HG03460 (cell line): ENCODE data around the gene NPLOC4.

ENCODE experiments used
- ATAC-seq: cut with Tn5 transposase; IDR thresholded peaks from one replicate; pipeline ENCODE4 v1.9.1; 2021; ENCODE audit not compliant: unreplicated experiment

The NPLOC4 gene

DNA sequence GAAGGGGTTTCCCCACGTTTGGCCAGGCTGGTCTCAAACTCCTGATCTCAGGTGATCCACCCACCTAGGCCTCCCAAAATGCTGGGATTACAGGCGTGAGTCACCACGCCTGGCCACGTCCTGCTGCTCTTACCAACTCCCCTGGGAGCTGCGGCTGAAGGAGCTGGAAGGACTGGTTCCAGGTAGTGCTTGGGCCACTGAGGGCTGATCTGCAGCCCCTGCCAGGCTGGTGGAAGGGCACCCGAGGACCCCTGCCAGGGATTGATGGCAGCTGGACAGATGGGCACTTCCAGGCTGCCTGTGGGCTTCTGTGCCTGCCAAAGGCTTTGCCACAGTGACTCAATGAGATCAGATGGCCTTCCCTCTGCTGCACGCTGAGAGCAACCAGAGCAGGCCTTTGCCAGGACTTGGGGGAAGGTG lies 27.1 kb upstream of the NPLOC4 start:
- ATAC-seq: no peak

DNA sequence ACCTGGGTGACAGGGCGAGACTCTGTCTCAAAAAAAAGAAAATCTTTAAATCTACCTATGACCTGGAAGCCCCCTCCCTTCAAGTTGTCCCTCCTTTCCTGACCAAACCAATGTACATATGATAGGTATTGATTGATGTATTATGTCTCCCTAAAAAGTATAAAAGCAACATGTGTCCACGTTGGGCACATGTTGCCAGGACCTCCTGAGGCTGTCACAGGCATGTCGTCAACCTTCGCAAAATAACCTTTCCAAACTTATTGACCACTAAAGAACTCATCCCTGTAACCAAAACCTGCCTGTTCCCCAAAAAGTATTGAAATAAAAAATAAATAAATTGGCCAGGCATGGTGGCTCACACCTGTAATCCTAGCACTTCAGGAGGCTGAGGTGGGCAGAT lies 25.1 kb upstream of the NPLOC4 start:
- no peak for ATAC-seq

DNA sequence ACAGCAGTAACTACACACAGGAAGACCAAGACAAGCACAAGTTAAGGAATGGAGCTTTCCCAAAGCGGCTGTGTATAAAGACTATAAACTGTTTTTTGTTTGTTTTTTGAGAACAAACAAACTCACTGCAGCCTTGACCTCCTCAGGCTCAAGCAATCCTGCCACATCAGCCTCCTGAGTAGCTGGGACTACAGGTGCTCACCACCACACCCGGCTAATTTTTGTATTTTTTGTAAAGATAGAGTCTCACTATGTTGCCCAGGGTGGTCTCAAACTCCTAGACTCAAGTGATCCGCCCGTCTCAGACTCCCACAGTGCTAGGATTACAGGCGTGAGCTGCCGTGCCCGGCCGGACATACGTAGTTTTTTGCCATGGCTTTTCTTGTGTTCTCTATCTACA lies 23.5 kb upstream of the NPLOC4 start:
- no peak for ATAC-seq

DNA sequence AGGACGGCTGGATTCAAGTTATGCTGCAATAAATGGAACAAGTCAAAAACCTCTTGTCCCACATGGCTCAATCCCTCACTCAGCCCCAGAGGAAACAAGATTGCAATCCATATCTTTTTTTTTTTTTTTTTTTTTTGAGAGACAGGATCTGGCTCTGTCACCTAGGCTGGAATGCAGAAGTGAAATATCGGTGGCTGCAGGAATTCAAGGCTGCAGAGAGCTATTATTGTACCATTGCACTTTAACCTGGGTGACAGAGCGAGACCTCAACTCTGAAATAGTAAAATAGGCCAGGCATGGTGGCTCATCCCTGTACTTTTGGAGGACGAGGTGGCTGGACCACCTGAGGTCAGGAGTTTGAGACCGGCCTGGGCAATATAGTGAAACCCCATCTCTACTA lies 22.1 kb upstream of the NPLOC4 start:
- no peak for ATAC-seq

DNA sequence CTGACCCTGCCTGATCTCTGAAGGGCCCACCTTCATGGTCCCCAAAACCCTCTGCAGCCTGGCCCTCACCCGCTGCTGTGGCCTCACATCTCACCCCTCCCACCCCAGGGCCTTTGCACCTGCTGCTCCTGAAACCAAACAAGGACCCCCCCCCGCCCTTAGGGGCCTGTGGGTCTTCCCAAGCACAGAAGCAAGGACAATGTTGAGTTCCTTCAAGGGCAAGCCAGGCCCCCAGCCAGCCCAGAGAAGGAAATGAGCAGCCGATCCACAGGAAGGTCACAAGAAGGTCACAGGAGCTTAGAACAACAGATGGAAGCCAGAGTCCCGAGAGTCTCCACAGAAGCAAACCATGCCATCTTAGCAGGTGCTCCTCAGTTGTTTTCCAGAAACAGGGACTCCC lies 19.9 kb upstream of the NPLOC4 start:
- no peak for ATAC-seq

DNA sequence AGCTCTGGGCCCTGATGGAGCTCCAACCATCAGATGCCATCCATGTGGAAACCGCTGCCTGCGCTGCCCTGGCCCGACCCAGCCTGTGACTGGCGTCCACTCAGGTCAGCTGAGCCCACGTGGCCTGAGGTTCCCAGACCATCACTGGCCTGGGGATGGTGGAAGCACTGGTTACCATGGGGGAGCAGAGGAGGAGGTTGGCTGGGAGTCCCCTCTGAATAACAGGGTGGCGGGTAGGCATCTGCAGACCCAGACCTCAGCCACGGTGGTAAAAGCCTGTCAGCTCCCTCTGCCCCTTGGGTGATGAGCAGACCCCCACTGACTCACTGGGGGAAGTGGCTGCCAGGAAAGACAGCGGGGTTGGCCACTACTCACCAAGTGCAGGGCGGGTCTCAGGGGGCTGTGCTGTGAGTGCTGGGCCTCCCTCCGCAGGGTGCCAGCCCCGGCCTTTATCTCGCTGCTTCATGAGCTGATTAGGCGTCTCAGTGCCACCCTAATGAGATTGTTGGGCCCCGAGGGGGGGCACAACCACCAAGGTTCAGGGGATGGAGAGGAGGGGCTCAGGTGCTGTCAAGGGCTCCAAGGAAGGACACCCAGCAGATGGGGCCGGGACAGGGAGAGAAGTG lies 19.3 kb upstream of the NPLOC4 start, which contains the start of gene PDE6G:
TSS of gene PDE6G (minus strand) at position 425 of the 626 bp plus-strand sequence. CDS start 3,237 bp downstream, outside the sequence.
- no peak for ATAC-seq

DNA sequence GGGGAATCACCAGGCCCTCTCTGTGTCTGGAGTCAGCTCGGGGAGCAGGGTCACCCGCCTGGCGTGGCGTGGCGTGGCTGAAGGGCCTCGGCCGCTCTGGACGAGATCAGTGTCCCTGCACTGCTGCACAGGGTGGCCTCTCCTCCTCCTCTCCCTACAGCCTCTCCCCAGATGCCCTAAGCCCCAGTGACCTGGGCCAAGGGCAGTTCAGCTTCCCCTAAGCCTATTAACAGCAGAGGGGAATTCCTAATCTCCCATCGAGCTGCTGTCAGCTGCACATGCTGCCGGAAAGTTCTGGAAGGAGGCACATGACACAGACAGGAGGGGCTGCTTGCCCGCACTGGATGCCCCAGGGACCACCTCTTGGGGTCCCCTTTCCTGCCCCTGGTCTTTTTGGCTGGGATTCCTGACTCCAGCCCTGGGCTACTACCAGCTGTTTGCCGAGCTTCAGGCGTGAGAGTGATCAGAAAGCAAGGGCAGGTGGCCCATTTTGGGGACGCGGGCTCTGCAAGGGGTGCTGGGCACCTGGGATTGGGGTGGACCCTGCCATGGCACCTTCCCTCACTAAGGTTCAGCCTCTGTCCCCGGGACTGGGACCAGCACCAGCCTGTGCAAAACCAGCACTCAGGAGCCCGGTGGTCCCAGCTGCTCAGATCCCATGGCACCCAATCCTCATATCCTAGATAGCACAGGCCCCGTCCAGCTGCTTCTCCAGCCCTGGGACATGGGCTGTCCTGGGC lies 18.6 kb upstream of the NPLOC4 start:
- no peak for ATAC-seq

DNA sequence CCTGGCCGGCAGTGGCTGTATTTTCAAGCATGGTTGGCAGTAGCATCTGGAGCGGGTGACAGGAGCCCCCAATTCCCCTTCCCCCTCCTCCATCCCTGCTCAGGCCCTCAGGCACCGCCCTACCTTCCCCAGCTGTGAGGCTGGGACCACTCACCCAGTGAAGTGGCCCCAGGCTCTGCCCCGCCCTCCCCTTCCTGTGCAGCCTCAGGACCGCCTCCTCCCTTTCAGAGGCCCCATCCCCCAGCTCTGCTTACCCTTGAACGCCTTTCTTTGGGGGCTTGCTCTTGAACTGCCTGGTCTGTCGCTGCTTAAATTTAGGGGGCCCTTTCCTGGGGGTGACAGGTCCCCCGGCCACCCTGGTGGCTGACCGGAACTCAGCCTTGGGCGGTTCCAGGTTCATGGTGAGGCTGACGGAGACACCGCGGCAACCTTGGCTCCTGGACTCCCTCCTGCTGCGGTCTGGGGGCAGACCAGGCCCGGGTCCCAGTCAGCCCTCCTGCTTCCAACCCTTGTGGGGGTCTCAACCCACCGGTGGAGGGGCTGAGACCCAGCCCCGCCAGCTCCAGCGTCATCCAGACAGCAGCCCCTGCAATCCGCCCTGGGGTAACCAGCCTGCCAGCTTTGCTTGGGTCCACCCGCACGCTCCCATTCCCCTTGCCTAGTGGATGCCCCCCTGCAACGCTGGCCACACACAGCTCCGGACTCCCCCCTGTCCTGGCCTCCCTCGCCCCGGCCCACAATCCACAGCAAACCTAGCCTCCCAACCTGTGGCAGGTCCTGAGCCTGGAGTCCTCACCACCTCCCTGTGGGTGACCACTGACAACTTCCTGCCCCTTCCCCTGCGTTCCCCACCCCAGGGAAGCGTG lies 16.2 kb upstream of the NPLOC4 start:
- ATAC-seq: no peak

DNA sequence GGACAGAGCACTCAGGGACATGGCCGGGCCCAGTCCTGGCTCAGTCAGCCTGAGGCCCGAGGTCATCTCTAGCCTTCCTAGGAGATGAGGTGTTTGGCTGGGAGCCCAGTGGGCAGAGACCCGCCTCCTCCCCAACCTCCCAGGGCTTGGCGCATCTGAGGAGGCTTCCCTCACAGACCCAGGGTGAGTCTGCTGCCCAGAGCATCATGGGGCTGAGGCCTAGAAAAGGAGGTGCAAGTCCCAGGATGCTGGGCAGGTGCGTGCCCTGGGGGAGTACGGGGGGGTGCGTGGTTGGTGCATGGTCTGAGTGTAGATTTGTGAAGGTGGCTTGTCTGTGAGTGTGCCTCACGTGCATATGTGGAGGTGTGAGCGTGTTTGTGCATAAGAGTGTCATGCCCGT lies 14.8 kb upstream of the NPLOC4 start:
- ATAC-seq: no peak

DNA sequence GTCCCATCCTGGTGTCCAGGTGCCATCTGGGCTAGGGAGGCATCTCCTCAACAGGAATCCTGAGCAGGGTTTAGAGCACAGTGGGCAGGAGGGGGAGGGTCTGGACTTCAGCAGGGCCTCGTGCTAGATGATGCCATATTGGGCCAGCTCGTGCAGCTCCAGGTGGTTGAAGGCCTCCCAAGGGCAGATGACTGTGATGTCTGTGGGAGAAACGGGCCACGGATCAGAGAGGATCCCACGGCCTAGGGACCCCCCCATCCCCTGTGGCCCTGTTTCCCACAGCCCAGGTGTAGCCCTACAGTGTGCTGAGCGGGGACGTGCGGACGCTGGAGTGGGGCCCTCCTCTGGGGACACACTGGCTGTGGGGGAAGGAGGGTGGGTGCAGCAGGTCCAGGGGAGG lies 14.0 kb upstream of the NPLOC4 start:
- no peak for ATAC-seq

DNA sequence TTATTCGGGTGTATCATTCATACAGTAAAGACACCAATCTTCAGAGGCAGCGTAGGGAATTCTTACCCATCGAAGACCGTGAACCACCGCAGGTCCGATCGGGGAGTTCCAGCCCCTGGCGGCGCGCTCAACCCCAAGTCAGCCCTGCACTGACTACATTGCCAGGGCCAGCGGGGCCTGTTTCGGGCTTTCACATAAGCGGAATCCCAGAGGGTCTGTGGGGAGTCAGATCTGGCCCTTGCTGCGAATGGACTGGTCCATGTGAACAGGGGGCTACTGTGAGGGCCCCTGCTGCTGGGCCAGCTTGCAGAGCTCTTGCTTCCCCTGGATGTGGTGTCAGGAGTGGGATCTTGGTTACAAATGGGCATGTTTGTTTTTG lies 11.8 kb upstream of the NPLOC4 start:
- no peak for ATAC-seq

DNA sequence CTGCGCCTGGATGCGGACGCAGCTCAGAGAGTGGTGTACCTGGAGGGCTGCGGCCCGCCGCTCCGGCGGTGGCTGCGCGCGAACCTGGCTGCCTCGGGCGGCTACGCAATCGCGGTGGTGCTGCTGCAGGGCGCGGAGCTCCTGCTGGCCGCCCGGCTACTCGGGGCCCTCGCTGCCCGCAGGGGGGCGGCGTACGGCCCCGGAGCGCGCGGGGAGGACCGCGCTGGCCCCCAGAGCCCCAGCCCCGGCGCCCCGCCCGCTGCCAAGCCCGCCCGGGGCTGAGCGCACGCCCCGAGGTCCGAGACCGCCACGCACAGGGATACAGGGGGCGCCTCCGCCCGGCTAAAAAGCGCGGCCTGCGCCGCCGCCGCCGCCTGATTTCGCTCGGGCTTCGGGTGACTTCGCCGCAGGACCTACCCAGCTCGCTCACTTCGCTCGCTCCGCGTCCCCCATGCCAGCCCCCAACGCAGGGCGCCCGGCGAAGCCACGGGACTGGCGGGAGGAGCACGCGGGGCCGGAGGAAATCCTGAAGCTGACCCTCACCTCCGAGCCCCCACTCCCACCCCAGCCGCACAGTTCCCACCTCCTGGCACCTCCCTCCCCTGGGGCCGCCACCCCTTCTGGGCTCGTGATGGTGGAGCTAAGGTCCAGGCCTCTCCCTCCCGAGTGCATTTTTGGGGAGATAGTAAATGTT lies 11.2 kb upstream of the NPLOC4 start:
- ATAC-seq: no peak

DNA sequence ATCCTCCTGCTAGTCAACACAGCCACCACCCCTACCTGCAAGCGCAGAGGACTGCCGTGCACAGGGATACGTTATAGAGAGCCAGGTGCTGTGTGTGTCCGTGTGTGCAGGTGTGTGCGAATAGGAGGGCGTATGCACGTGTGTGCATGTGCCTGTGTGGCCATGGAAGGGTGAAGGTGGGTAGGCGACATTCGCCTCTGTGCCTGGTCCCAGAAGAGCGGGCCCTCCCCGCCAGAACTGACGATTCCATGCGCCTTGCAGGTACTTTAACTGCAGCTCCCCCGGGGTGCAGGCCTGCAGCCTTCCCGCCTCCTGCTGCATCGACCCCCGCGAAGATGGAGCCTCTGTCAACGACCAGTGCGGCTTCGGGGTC lies 10.7 kb upstream of the NPLOC4 start:
- no peak for ATAC-seq

DNA sequence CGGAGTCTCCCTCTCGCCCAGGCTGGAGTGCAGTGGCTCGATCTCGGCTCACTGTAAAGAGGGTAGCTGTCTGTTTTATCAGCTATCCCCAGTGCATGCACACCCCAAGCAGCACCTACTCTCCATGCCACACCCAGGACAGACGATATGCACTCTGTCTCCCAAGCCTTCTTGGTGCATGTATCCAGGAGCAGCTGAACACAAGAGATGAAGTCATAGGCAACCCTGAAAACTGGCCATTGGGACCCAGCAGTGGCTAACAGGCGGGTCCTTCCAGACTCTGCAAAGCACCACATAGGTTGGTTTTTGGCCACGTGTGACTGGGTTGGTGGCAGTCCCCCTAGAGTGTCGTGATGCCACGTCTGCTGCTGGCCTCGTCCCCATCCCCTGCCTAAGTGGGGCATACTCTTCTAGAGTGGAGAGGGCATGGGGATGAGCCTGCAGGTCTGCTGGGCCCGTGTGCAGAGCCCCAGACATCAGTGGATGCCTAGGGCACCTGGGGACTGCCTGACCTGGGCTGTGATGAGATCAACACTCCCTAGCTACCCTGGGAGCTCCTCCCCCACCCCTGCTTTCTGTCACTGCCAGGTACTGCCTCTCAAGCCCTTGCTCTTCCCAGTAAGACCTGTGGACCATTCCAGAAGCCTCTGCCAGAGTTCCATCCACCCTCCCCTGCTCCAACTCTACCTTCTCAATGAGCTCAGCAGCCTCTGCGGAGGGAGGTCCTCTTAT lies 10.1 kb upstream of the NPLOC4 start:
- ATAC-seq: no peak

DNA sequence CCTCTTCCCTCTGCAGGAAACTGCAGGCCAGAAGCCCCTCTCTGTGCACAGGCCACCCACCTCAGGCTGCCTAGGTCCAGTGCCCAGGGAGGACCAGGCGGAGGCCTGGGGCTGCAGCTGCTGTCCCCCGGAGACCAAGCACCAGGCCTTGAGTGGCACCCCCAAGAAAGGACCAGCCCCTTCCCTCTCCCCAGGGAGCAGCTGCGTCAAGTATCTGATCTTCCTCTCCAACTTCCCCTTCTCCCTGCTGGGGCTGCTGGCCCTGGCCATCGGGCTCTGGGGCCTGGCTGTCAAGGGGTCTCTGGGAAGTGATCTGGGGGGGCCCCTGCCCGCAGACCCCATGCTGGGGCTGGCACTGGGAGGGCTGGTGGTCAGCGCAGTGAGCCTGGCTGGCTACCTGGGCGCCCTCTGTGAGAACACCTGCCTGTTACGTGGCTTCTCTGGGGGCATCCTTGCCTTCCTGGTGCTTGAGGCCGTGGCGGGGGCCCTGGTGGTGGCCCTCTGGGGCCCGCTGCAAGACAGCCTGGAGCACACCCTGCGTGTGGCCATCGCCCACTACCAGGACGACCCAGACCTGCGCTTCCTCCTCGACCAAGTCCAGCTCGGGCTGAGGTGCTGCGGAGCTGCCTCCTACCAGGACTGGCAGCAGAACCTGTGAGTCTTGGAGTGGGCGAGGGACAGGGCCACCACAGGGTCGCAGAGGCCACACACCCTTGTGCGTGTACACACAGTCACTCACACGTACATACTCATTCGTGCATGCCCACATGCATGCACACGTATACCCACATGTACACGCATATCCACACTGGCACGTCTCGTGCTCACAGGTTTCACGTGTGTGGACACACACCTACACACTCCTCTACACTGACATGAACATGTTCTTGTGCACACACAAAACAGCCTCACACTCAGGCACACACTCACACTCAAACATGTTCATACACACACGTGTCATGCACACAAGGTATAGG lies 8.4 kb upstream of the NPLOC4 start:
- ATAC-seq: no peak

DNA sequence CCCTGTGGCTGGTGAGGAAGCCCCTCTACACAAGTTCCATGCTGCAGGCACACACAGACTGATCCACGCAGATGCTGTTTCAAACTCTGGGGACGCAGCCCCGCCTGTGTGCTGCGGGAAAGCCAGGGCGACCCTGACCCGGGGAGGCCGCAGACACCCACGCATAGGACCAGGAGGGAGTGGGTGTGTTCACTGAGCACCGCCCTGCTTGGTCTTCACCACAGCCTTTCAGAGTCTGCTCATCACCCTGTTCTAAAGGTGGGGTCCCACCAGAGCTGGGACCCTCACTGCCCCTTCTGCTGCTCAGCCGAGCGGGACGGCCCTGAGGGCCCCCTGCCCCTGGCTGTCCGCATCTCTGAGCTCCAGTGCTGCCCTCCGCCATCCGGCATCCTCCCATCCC lies 7.6 kb upstream of the NPLOC4 start:
- no peak for ATAC-seq

DNA sequence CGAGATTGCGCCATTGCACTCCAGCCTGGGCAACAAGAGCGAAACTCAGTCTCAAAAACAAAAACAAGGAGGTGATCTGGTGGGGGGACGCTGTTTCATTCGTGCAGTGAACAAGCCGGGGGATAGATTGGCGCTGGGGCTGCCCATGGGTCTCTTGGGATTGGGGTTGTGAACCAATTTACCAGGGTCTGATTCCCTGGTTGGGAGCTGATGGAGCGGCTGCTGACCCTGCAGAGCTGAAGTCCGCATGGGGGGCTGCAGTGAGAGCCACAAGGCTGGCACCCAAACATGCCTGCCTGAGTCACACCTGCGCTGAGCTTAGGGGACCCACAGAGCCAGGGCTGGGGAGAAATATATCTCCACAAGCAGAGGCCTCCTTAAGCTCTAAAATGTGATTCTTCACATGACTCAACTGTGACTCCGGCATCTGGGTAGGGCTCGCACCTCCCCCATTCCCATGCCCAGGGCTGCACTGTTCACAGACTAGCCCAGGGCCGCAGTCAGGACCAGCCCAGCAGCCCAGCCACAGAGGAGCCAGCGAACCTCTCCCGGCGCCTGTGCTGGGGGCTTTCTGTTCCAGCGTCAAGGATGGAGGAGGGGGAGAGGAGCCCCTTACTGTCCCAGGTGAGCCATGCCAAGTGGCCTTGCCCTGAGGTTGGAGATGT lies 5.0 kb upstream of the NPLOC4 start:
- no peak for ATAC-seq

DNA sequence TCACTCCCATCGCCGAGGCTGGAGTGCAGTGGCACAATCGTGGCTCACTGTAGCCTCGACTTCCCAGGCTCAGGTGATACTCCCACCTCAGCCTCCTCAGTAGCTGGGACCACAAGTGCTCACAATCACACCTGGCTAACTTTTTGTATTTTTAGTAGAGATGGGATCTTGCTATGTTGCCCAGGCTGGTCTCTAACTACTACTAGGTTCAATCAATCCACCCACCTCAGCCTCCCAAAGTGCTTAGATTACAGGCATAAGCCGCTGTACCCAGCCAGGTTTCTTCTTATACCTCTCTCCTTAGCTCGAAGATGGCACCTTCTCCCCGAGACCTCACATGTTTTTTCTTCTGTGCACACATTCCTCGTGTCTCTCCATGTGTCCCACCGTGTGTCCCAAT lies 3.1 kb upstream of the NPLOC4 start:
- no peak for ATAC-seq

DNA sequence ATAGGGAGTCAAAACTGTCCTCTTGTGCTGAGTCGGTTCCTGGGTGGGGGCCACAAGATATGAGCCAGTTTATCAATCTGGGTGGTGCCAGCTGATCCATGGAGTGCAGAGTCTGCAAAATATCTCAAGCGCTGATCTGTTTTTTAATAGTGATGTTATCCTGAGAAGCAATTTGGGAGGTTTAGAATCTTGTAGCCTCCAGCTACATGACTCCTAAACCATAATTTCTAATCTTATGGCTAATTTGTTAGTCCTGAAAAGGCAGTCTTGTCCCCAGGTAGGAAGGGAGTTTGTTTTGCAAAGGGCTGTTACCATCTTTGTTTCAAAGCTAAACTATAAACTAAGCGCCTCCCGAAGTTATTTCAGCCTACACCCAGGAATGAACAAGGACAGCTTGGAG lies 1.8 kb upstream of the NPLOC4 start:
- ATAC-seq: no peak
